Psoas muscle (tissue), 8 donors: ENCODE data around the gene SLC39A11. TPM values are rescaled to one million over a fixed set of nuclear protein-coding genes. Genes with fewer than 3 reads are reported as not detected.

ENCODE experiments used
- ATAC-seq, 4 donors: fragments of 200-7000 bp; cut with Tn5 transposase; one replicate each; pipeline ENCODE4 v1.9.1; 2020; ENCODE audit warnings: moderate library complexity in 3 of 4, mild to moderate bottlenecking in 2 of 4
- DNase-seq, 2 donors: peaks; one replicate each; pipeline ENCODE4 v3.0.0-alpha.2; 2020
- H3K27ac ChIP-seq: fragments of 200-600 bp; one replicate; pipeline ENCODE4 v1.8.0; 2022
- H3K27me3 ChIP-seq, 3 donors: fragments of 200-600 bp in 1 of 3; one replicate each; pipeline versions ENCODE4 v1.6.1 to v1.8.0; 2013 to 2022; ENCODE audit warnings: low read length in 2 of 3, mild to moderate bottlenecking in 2 of 3, moderate library complexity in 1 of 3; ENCODE audit not compliant: insufficient read depth in 3 of 3
- H3K36me3 ChIP-seq, 2 donors: fragments of 200-600 bp in 1 of 2; one replicate each; pipeline versions ENCODE4 v1.6.1 to v1.8.0; 2013 to 2022; ENCODE audit warnings: low read depth in 1 of 2, mild to moderate bottlenecking in 1 of 2, moderate library complexity in 1 of 2; ENCODE audit not compliant: insufficient read depth in 1 of 2
- H3K4me1 ChIP-seq: fragments of 200-600 bp; one replicate; pipeline ENCODE4 v1.8.0; 2022
- H3K4me3 ChIP-seq: fragments of 200-600 bp; one replicate; pipeline ENCODE4 v1.8.0; 2022; ENCODE audit warnings: mild to moderate bottlenecking
- H3K9me3 ChIP-seq: fragments of 200-600 bp; one replicate; pipeline ENCODE4 v1.8.0; 2022
- CTCF ChIP-seq: fragments of 200-600 bp; IDR thresholded peaks from one replicate; pipeline ENCODE4 v1.8.0; 2022; ENCODE audit warnings: antibody characterized with exemption
- WGBS, 3 donors: extraction: QIAGEN DNeasy Blood & Tissue Kit; methylation state at CpG; one replicate each; pipeline versions ENCODE4 v1.1.6 to v1.1.7; 2013; 5-methylcytosine and 5-hydroxymethylcytosine counted together
- intact Hi-C, 2 donors: fragments of 100-400 bp; cut with DNase I; formaldehyde crosslinking; loops; one replicate each; pipeline versions ENCODE4 v1.11.0 to v1.14.2; 2022
- polyA plus RNA-seq, 3 donors: library from polyadenylated mRNA; stranded (reverse); fragments of 200-250 nt; gene quantifications; one replicate each; pipeline ENCODE4 v1.2.3, GENCODE V29; 2013
- total RNA-seq, 4 donors: library from RNA; stranded (reverse); fragmentation: NEBNext Ultra II Directional in 2 of 4; extraction: Animal tissue kit (Norgen Biotek cat#: 25700) in 2 of 4; gene quantifications; one replicate each; pipeline versions ENCODE4 v1.2.1 to v1.2.4, GENCODE V29; 2021 to 2023
- donor health status: healthy with polysubstance abuse.
- donor health status: DM: no; HTN: no; CAD: no; lungs with moderate emphysema.
- donor health status: Bipolar disorder and iron deficiency.
- donor health status: healthy.
- donor health status: DM: yes; HTN: yes; CAD: no.
- donor health status: DM: no; HTN: no; CAD: no.
- donor health status: DM: no; HTN: no; CAD: no.
- donor health status: DM: yes; HTN: yes; CAD: no.

SLC39A11 gene
- total and polyA plus RNA-seq, 7 donors, result 1.6 to 9.7 (median 7.9) TPM

DNA sequence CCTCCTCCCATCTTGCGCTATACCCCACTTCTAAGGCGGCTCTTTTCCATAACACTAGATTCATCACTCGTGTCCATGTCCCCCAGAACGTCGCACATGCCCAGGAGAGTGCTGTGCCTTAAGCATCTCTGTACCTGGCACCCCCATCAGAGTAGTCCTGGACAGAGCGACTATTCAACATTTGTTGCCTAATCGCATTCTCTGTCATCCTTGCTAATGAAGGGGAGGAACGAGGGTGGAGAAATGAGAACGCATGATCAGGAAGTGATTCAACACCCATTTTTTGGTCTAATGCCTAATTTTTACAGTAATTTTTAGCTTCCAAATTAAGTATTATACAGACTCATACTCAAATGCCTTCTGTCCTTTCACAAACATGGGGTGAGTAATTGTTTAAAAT is 53.2 kb downstream of the SLC39A11 start:
- Histone ChIP-seq H3K4me3 (no peak overlapping the region), H3K4me1 (peaks cover 6% of the 10 kb centered on the region), H3K27me3 (no peaks in the 10 kb centered on the region), H3K27ac (no peak overlapping the region), H3K9me3 (no peaks in the 10 kb centered on the region), H3K36me3 (no peaks in the 10 kb centered on the region)
- 87 to 92% (median 90%) methylated on average over 9 of the region's 9 CpGs for WGBS, 3 donors
- DNase-seq (no peak), ATAC-seq (no peak)
- no peak for TF ChIP-seq CTCF
- intact Hi-C loops, result no loop called here

DNA sequence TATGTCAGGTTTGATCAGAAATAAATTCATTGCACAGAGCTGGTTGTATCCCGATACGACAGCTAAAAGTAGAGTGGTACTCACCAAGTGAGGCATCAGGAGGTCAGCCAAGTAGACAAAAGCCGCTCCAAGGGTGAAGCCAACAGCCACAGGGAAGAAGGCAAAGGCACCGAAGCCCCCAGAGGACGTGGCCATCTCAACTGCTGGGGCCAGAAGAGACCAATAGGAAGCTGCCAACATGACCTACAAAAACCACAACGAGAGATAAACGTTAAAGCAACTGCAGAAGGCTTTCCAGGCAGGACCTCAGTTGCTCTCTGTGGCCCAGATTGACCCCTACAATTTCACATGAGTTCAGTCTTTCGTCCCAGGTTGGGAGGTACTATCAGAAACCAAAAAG is 61.0 kb downstream of the SLC39A11 start:
- no peaks in the 10 kb centered on the region for H3K9me3 ChIP-seq
- DNase-seq (no peak), ATAC-seq (peak in 3 of 4 donors; percentile 26 to 64 (median 44))
- intact Hi-C loops, result no loop called here
- 34 to 63% (median 45%) methylated on average over 8 of the region's 8 CpGs for WGBS, 3 donors
- no peak for TF ChIP-seq CTCF
- no peaks in the 10 kb centered on the region for H3K36me3 ChIP-seq
- H3K27ac ChIP-seq, result no peak overlapping the region
- peaks cover 10% of the 10 kb centered on the region for H3K4me1 ChIP-seq
- no peak overlapping the region for H3K4me3 ChIP-seq
- H3K27me3 ChIP-seq, result no peaks in the 10 kb centered on the region

DNA sequence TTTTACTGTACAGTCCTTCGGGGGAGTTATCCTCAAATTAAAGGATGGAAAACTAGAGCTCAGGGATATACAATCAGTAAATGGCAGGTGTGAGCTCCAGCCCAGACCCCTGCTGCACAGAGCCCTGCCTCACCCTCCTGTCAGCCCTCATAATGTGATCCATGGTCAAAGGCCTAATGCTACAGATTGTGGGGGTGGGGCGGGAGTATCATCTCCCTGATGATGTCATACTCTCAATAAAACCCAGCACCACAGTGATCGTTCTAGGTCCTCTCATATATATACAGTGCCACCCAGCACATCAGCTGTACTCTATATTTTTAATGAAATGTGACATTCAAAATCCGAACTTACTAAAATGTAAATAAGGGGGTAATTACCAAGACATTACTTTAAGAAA is 61.5 kb downstream of the SLC39A11 start:
- DNase-seq (no peak), ATAC-seq (peak in 3 of 4 donors; percentile 52 to 72 (median 61))
- 49 to 55% (median 54%) methylated on average over 4 of the region's 4 CpGs for WGBS, 3 donors
- Histone ChIP-seq H3K4me1 (peaks cover 10% of the 10 kb centered on the region), H3K27ac (no peak overlapping the region), H3K36me3 (no peaks in the 10 kb centered on the region), H3K27me3 (no peaks in the 10 kb centered on the region), H3K4me3 (no peak overlapping the region), H3K9me3 (no peaks in the 10 kb centered on the region)
- no peak for TF ChIP-seq CTCF
- intact Hi-C loops, result no loop called here

DNA sequence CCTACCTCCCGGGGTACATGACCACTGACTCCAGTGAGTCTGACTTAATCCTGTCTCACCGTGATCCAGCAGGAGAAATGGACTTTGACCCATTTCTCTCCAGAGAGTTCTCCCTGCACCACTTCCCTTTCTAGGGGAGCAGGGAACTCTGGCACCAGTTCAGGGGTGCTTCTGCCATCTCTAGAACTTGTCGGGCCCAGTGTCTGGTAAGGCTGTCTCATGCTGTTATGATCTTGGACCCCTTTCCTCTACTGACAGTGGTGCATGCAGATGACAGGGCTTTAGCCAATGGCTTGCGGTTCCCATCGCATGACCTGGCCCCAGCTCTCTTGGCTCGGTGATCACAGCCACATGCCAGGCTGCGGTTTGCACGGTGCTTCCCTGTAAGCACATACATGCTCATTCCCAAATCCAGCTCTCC is 62.0 kb downstream of the SLC39A11 start:
- DNase-seq (peak in 1 of 2 donors; percentile 30), ATAC-seq (peak; percentile 71 to 97 (median 82))
- Histone ChIP-seq H3K36me3 (no peaks in the 10 kb centered on the region), H3K27ac (no peak overlapping the region), H3K9me3 (no peaks in the 10 kb centered on the region), H3K4me1 (peaks cover 10% of the 10 kb centered on the region), H3K27me3 (no peaks in the 10 kb centered on the region), H3K4me3 (no peak overlapping the region)
- 21 to 41% (median 33%) methylated on average over 8 of the region's 8 CpGs for WGBS, 3 donors
- intact Hi-C loops, result no loop called here
- no peak for TF ChIP-seq CTCF

GRCh38 chr17:73029991-73030390 is 62.5 kb downstream of the SLC39A11 start:
- no peak for TF ChIP-seq CTCF
- 92 to 96% (median 94%) methylated on average over 8 of the region's 8 CpGs for WGBS, 3 donors
- Histone ChIP-seq H3K4me1 (peaks cover 10% of the 10 kb centered on the region), H3K4me3 (no peak overlapping the region), H3K36me3 (no peaks in the 10 kb centered on the region), H3K27me3 (no peaks in the 10 kb centered on the region), H3K27ac (no peak overlapping the region), H3K9me3 (no peaks in the 10 kb centered on the region)
- DNase-seq (no peak), ATAC-seq (no peak)
- intact Hi-C loops, result no loop called here
